GM21390 (cell line): ENCODE measurements around the gene YARS1.

ENCODE experiments used
- ATAC-seq: cut with Tn5 transposase; IDR thresholded peaks from one replicate; pipeline ENCODE4 v1.9.1; 2021; ENCODE audit not compliant: unreplicated experiment

YARS1 gene

DNA sequence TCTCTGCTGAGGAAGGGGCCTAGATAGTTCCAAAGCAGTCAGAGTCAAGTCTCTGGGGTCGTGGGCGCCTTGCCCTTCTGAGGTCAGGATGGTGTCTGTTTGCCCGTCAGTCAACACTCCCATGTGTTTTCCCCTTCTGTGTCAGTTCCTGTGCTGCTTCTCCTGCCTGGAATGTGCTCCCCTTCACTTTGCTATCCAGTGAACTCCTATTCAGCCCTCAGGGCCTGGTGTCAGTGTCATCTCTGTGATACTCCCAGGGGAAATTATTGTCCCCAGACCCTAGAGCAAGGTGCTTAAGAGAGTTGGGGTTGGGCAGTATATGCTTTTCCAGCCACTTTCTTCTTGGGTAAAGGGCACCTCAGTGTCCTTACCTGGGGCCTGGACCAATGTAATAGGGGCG lies 68.8 kb downstream of the YARS1 start:
- no peak for ATAC-seq

DNA sequence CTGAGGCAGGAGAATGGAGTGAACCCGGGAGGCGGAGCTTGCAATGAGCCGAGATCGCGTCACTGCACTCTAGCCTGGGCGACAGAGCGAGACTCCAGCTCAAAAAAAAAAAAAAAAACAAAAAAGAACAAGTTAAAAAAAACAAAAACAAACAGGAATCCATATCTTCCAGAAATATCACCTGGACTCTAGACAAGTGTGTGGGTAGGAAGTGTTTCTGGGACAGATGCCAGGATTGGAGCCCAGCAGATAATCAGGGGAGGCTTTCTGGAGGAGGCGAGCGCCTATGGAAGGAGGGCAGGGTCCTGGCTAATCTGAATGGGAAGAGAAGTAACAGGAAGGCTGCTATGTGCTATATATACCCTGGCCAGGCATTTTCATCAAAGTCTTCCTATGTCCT lies 71.0 kb downstream of the YARS1 start:
- ATAC-seq = no peak

DNA sequence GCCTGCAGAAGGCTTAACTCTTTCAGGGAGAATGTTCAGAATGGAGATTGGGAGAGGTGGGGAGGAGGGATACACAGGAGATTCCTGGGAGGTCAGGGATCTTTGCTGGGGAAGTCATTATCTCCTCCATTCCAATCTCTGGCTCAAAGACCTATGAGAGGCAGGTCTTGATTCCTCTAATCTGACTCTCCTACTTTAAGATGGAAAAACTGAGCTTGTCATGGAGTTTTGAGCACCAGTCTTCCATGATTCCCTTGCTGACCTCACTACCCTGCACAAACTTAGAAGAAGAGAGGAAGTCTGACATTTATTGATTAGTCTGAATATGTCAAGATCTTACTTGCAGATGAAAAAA lies 73.1 kb downstream of the YARS1 start:
- ATAC-seq = no peak

DNA sequence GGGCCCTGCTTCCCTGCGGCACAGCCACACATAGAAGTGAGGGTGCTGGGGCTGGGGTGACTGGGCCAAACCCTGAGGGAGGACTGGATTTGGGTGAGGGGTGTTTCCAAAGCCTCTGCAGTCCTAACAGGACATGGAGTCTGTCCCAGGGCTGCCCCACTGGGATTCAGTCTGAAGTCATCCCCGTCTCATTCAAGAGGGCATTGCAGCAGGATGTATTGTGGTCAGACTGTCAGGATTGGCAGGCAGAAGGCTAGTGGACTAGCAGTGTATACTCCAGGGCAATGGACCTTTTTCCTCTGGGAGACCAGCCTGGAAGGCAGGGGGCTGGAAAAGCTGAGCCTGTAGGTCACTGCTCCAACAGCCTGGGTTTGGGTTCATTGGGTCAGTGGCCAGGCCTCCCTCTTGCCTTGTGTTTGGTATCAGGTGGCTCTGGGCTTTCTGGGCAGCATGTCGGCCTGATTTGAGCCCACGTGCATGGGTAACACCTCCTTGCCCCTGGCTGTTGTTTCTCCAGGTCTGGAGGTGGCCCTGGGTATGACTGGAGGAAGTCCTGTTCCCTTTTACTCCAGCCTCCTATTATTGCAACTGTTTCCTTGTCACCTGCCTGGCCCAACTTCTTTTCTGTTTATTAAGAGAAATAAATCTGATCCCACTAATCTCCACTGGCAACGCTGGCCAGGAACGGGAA lies 73.6 kb downstream of the YARS1 start:
- ATAC-seq = no peak

DNA sequence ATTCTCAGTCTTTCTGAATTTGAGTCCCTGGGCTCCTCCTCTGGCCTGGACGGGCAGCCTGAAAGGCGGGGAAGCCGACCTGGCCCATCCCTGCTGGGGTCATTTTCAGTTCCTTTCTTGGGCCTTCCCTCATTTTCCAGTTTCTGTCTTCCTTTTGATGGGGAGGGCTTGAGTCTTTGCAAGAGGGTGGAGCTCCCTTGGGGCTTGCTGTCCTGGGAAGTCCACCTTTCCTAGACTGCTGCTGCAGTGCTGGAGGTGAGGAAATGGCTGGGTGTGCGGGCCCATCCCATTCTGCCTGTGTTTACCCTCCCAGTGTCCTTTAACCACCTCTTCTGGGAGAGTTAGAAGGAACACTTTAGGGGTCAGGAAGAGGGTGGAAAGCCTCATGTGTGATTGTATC lies 74.2 kb downstream of the YARS1 start:
- no peak for ATAC-seq

DNA sequence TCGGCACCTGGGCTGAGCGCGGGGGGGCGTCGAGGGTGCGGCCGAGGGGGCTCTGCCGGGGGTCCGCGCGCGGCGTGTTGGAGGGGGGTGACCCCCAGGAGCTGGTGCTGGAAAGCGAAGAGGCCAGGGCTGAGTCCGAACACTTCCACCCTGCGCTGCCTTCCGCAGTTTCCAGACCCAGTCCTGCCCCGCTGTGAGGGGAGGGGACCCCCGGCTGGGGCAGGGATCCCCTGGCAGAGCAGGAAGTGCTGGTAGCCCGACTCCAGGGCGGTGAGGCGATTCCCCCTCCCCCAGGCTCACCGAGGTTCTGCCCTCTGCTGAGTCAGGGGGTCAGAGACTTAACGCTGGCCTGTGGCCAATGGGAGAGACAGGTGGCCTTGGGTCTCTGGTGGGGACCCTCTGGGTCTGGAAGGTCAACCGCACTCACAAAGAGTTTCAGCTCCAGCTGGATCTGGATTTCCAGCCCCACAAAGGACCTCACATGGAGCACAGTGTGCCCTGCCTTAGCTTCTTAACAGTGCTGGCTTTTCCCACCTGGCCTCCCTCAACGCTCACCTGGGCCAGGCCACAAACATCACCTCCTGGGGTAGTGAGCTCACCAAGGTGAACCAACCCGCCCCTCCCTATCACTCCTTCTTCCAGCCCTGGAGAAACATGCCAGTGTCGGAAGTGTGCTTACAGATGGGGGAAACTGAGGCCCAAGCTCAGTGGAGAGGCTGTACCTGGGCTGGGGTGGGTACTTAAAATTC lies 74.8 kb downstream of the YARS1 start:
- ATAC-seq = no peak

DNA sequence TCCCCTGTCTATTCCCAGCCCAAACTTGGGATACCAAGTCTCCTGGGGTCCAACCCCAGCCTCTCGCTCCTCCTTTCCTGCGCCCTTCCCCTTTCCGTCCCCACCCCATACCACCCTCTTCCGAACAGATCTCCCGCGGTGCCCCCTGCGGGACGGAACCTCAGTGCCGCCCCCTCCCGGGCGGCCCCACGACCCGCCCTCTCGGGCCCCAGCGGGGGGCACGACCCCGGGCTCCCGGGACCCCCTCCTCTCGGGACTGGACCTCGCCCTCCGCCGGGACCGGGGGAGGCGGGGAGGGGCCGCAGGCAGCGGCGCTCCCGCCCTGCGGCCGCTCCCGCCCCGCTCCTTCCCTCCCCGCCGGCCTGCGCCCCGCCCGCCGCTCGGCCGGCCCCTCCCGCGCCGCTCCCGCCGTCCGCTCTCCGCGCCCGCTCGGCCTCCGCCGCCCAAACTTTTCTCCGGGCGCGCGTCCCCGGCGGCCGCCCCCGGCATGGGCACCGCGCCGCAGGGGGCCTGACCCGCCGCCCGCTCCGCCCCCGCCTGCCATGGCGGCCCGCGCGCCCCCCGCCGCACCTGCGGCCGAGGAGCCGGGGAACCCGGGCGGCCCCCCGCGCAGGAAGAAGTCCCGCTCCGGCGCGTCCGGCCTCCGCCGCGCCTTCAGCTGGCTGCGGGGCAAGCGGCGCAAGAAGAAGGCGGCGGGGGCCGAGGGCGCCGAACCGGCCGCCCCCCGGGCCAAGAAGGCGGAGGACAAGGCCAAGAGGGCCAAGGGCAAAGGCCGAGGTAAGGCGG lies 75.6 kb downstream of the YARS1 start:
- ATAC-seq = no peak

DNA sequence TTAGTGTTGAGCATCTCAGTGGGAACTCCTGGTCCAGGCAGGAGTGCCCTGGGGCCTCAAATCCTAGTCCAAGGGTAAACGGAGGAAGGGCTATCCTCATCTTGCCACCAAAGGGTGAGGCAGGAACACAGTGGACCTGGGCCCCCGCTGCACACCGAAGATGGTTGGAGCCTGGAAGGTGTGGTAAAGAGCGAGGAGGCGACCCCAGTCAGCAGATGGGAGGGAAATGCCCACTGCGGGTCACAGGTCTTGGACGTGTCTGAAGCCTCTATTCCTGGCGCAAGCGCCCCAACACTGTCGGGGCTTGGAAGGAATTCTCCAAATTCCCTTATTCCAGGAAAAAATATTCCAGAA lies 76.1 kb downstream of the YARS1 start:
- no peak for ATAC-seq

DNA sequence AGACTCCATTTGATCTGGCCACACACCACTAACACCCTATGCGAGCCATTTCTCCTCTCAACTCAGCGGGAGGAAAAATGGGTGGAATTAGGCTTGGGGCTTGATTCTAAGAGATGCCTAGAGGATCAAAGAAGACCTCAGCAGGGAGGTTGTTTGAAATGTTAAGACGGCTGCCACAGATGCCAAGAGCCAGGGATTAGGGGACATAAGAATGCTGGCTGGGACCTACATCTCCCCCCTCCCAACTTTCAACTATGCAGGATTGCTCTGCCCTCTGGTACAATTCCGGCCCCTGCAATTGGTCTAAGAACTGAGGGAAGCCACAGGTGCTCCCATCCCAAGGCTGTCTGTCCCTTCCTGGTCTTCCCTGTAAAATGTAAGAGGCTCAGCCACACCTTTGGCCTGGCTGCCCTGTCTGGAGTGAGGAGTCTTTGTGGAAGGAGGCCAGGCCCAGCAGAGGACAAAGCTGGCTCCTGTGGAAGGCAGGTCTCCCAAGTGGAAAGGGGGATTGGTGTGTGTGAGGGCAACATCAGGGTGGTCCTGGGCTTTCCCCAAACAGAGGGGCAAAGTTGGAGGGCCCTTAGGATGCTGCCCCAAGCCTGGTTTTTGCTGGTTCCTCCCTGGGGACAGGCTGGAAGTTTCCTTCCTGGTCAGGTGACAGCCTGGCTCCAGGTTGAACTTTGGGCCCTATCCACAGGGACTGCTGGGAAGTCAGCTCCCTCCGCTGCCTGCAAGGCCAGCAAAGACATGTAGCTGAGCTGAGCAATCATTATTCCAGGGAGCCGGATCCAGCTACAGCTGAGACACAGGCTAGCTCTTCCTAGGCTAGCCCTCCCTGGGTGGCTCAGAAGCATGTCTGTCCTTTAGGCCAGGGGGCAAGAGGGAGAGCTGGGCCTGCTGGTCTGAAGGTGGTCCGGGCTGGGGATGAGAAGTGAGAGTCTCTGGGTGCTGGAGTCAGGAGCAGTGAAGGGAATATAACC lies 80.1 kb downstream of the YARS1 start:
- ATAC-seq = no peak

DNA sequence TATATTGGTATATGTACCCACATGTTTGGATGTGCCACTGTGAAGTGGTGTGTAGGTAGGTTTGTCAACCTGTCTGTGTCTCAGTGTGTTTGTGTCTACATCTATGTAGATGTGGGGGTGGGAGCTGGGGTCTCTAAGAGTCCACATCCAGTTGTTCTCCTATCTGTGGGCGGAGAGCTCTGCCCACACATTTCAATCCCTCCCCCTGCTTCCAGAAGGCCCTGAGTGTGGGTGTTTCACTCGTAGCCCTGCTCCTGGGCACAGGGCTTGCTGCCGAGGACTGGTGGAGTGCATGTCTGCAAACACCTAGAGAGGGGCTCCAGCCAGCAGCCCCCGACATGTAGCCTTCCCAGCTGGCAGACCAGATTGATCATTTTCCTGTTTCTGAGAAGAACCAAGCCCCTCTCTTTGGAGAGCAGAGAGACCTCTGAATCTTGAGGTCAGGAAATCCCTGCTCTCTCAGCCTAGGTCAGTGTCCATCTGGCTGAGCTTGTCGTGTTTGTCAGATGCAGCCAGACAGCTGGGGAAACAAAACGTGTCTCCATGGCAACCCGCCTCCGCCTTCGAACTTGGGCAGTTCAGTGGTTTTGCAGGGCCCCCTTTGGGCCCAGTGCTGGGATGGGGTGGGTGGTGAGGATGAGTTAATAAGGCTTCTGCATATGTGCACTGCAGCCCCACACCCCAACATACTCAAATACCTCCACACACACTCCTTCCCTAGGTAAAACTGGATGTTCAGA lies 83.4 kb downstream of the YARS1 start:
- no peak for ATAC-seq

DNA sequence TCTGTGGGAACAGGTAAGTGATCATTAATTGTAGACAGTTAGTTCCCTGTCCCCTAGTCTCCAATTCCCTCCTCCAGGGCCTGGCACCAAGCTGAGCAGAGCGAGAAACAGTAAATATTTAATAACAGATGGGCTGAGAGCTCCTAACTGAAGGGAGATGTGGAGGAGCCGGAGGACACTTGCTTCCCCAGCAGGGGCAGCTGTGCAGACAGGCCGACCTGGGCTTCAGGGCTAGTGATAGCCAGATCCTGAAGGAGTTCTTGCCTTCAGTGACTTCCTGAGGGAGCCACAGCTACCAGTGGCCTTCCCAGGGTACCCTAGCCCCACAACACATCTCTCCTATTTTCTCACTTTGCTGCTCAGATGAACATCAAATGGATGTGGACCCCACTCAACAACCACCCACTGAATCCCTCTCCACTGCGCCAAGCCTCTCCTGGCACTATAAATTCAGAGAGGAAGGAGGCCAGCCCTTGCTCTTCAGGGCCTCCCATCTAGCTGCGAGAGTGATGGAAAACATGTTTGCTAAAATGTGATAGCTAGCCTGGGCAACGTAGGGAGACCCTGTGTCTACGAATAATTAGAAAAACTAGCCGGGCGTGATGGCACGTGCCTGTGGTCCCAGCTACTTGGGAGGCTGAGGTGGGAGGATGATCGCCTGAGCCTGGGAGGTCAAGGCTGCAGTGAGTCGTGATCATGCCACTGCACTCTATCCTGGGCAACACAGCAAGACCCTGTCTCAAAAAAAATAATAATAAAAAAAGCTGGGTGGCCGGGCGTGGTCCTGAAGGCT lies 87.7 kb downstream of the YARS1 start:
- ATAC-seq = no peak

DNA sequence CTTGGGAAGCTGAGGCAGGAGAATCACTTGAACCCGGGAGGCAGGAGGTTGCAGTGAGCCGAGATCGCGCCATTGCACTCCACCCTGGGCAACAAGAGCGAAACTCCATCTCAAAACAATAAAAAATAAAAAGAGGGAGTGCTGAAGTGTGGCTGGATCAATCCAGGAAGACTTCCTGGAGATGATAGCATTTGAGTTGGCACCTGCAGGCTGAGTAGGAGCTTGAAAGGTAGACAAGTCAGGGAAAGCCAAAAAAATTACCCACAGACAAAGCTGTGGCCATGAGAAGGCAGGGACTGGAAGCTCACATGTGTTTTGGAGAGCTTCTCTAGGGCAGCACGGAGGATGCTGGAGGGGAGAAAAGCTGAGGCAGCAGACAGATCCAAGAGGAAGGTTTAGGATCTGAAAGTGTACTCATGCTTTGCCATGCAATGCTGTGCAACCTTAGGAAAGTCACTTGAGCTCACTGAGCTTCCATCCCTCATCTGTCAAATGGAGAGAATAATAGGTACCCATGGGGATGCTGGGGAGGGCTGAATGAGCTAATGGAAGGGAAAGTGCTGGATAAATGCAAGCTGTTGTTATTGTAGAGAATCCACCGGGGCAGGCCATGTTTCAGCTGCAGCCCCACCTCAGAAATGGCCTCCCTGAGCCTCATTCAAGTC lies 88.6 kb downstream of the YARS1 start:
- ATAC-seq = no peak

DNA sequence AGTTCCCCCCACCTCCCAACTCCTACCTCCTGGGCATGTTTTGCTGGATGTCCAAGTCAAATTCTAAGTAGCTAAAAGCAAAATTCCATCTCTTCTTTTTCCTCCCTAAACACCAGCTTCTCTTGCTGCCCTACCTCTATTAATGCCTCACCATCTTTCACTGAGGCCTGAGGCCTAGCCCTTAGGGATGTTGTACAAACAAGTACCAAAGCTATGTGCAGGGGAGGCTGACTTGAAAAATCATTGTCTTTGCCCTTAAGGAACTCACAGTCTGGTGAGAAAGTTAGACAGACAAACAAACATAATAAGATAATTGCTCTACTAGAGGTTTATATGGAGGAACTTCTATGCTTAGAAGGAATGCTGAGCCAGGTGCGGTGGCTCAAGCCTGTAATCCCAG lies 89.3 kb downstream of the YARS1 start:
- no peak for ATAC-seq

DNA sequence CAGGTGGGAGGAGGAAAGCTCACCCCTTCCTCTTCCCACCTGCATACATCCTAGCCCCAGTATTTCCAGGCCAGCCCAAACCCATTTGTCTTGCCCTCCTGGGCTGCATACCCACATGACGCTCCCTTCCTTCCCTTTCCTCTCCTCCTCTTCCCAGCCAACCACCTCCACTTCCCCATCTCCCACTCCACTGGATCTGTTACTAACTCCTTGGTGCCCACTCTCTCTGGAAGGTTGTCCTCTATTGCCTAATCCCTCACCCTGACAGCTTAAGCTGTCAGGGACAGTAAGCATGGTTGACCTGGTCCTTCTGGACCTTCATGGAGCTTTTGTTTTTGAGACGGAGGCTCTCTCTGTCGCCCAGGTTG lies 91.6 kb downstream of the YARS1 start:
- no peak for ATAC-seq
